ENCODE measurements around the gene UBE3D.
"Not testable (repeated sequence)": the region's sequence is repeated elsewhere in the genome, so short reads cannot be mapped to it uniquely, and the experiment has no call there.

Gene UBE3D

GRCh38 chr6:82971877-82972460, 93.7 kb downstream of the UBE3D start:
- no peak for DNase-seq

DNA sequence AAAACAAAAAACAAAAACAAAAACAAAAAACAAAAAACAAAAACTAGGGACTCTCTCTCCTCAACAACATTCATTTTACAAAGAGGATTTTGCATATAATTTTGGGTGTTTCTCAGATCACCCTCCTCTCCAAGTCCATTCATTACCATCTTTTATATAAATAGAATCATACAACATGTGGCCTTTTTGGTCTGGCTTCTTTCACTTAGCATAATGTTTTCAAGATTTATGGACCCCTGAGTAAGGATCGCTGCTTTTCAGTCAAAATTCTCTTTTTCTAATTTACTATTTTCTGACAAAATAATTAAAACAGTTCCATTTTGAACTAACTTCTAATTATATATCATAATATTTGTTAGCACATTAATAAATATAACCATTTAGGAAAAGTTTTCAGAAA, 94.8 kb downstream of the UBE3D start:
- no peak for DNase-seq

GRCh38 chr6:82968708-82969107, 96.9 kb downstream of the UBE3D start:
- no peak for DNase-seq

DNA sequence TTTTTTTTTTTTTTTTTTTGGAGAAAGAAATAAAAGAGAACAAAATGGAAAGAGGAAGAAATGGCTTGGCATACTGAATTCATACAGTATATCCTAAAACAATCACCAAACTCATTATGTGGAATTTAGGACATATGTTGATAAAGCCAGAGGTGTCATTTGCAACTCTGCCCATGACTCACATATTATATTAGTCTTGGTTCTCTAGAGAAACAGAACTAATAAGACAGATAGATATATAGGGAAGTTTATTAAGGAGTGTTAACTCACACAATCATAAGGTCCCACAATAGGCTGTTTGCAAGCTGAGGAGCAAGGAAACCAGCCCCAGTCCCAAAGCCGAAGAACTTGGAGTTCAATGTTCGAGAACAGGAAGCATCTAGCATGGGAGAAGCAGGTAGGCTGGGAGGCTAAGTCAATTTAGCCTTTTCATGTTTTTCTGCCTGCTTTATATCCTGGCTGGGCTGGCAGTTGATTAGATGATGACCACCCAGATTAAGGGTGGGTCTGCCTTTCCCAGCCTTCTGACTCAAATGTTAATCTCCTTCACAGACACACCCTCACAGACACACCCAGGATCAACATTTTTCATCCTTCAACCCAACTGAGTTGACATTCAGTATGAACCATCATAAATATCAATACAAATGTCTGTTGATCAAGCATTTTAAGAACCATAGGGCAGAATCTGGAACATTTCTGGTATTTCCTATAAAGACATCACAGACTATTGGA, 102.3 kb downstream of the UBE3D start:
- DNase-seq = no peak

DNA sequence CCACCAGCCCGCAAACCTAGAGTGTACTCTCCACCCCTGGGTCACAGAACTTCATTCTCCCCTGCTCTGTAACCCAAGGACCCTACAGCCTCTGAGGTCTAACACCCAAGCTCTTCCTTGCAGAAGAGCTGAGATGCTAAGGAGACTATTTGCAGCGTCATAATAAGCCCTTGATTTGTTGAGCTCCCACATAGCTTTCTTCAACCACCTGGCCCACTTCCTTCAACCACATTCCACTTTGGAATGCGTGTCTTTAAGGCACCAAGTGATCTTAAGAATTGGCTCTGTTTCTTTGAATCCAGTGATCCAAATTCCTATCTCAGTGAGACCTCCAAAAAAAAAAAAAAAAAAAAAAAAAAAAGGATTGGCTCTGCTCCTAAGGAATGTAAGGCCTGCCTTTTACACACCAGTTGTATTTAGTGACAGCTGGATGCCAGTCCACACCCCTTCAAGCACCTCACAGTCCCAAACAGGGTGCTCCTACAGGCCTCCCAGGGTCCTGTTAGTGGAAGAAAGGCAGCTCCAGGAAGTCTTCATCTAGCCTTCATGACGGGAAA, 106.2 kb downstream of the UBE3D start:
- no peak for DNase-seq

GRCh38 chr6:82958551-82958950, 107.1 kb downstream of the UBE3D start:
- no peak for DNase-seq

- DNase-seq = no peak
Measured at GRCh38 chr6:82957868-82958245, 107.8 kb downstream of the UBE3D start.

DNA sequence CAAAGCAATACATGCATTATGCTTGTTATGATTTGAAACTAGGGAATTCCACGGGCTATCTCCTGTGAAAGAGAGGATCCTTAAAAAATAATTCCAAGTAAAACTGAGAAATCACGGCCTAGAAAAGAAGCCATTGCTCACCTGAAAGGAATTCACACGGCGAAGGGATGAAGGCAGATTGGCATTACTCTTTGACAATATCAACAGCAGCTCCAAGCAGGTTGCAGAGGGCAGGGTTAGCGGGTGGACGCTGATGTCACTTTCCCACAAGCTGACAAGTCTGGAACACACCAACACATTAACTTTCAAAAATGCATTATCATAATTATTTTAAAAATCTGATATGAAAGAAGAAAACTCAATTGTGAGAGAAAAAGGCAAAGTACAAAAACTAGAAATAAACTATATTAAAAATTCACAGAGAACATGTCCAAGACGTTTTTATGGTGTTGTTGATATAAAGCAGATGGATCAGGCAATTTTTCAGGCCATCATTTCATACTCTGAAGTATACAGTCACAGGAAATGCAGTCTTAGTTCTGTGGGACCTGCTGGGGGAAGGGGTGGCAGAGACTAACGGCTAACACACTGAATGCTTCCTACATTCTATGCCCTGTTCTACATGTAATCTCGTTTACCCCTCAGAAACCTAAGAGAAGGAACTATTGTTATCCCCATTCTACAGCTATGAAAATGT, 108.3 kb downstream of the UBE3D start:
- no peak for DNase-seq

DNA sequence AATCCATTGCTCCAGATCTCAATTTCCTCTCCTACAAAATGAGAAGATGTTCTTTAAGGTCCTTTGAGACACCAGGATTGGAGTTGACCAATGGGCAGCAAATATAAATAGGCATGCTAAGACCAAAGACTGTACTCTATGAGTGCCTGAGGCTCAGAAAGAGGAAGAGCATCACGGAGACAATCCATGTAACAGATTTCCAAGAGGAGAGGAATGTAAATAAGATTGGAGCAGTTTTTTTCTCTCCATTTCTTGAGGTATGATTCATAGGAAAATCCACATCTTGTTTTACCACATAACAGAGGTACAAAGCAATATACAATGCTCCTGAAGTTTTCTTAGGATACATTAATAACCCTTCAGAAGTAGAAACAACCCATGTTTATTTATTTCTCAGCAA, 109.8 kb downstream of the UBE3D start:
- no peak for DNase-seq

GRCh38 chr6:82954937-82955577, 110.6 kb downstream of the UBE3D start:
- DNase-seq = no peak

DNA sequence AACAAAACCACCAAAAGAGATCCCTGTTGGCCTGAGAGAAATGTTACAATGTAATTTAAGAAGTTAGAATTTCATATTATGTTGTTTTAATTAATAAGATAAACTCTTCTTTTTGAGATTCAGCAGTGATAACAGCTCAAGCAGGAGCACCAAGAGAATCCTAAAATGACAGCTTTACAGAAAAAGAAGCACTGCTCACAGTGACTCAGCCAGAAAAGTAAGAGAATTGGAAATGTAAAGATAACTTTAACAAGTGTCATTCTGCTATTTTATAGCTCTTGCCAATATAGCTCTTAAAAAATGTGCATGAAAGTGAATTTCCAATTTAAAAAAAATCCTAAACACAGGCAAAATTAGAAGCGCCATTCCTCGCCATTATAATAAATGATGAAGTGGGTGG, 111.3 kb downstream of the UBE3D start:
- no peak for DNase-seq

- no peak for DNase-seq
Measured at GRCh38 chr6:82953871-82954270, 111.8 kb downstream of the UBE3D start.

- DNase-seq = no peak
Measured at GRCh38 chr6:82951935-82952334, 113.7 kb downstream of the UBE3D start.

- no peak for DNase-seq
Measured at GRCh38 chr6:82951389-82951788, 114.3 kb downstream of the UBE3D start.

DNA sequence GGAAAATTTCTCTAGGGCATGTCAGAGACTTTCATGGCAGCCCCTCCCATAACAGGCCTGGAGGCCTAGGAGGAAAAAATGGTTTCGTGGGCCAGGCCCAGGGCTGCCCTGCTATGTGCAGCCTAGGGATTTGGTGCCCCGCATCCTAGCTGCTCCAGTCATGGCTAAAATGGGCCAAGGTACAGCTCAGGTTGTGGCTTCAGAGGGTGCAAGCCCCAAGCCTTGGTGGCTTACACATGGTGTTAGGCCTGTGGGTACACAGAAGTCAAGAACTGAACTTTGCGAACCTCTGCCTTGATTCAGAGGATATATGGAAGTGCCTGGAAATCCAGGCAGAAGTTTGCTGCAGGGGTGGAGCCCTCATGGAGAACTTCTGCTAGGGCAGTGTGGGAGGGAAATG, 134.7 kb downstream of the UBE3D start:
- DNase-seq = not testable (repeated sequence)

DNA sequence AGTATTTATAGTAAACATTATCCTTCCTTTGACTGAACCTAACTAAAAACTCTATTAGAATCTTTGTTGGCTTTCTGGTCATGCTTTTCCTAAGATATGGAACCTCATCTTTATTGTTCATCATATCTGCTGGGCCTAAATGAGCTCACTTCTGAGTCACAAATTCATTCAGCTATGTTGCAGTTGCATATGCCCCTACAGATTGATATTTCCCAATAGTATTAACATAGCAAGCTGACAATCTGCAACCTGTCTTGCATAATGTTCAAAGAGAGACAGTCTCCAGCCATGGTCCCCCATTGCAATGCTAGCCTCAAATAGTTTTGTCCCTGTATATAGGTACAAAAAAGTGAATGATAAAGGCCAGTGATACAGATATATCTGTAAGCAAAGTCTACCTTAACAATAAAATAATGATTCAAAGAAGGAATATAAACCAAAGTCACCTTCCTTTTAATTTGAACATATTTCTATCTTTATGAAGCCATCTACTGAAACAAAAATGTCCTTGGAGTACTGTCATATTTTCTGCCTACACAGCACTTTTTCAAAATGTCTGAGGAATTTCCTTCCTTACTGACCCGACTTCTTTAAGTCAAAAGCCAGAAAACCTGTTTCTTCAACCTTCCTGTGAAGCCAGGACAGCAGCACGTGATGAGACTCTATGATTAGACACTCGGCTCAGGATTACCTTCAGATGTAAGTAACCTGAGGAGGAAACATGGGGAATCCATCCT, 140.7 kb downstream of the UBE3D start:
- DNase-seq = no peak

DNA sequence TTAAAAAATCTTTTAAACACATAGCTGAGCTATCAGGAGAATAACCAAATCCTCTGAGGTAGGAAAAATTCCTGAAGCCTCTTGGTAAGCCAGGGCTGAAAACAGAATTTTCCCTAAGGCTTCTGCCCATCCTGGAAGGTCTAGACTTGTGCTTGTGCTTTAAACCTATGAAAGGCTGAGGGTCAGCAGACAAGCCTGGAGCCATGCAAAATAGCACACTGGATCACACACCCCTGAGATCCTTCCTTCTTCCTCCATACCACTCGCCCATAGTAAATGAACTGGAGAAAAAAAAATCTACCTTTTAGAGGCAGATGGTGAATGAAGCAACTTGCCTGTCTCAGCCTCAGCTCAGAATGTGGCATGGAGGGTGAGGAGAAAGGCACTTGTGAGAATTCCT, 144.4 kb downstream of the UBE3D start:
- DNase-seq = no peak

DNA sequence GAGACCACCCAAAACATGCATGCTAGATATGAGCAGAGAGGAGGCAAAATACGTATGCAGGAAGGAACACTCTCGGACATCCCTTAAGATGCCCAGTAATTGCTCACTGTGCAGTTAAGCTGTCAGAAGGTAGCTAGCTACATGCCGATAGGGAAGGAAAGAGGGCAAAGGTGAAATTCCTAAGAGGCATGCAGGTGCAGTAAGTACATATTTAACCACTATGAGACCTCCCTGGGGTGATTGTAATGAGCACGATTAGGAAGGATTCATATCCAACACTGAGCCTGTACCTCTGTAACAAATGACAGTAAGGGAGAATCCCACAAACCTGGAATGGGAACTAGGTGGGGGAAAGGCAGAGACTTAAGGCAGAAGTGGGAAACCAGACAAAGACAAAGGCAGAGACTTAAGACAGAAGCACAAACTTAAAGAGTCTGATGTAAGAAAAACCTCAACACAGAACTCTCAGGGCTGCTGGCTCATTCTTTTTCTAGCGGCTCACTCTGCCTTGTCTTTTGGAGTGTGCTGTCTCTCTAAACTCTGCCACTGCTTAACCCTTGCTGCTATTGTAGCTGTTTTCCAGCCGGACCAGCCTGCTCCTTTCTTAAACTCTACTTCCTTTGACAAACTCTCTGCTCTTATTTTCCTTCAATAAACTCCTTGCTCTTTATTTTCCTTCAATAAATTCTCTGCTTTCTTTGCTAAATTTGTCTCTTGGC, 148.1 kb downstream of the UBE3D start:
- DNase-seq = no peak

- DNase-seq = no peak
Measured at GRCh38 chr6:82915666-82916065, 150.0 kb downstream of the UBE3D start.

GRCh38 chr6:82914511-82914910, 151.1 kb downstream of the UBE3D start:
- DNase-seq = no peak

GRCh38 chr6:82910820-82911219, 154.8 kb downstream of the UBE3D start:
- no peak for DNase-seq

- DNase-seq = no peak
Measured at GRCh38 chr6:82910395-82910794, 155.2 kb downstream of the UBE3D start.

Measured in activated CD4-positive, alpha-beta T cell treated with anti-CD3 and anti-CD28 coated beads, Interleukin-2, amount 50 U/mL, for 16 hours (primary cell).